GM19328 (cell line): ENCODE results near the gene WDR27.

Source experiments
- ATAC-seq: cut with Tn5 transposase; IDR thresholded peaks from one replicate; pipeline ENCODE4 v1.9.1; 2021; ENCODE audit warnings: mild to moderate bottlenecking, moderate library complexity; ENCODE audit not compliant: unreplicated experiment

Gene WDR27

DNA sequence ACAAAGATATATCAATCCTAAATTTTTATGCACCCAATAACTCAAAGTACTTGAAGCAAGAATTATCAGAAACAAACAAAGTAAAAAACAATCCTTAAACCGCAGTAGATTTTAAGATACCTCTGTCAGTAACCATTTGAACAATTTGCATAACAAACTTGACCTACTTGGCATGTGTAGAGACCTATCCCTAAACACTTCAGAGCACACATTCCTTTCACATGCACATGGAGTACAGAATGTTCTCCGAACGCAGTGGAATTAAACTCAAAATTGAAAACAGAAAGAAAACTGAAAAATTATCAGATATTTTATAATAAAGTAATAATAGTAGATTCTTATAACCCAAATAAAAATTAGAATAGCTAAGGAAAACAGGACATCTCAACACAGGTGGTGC lies 285.6 kb downstream of the WDR27 start:
- no peak for ATAC-seq

DNA sequence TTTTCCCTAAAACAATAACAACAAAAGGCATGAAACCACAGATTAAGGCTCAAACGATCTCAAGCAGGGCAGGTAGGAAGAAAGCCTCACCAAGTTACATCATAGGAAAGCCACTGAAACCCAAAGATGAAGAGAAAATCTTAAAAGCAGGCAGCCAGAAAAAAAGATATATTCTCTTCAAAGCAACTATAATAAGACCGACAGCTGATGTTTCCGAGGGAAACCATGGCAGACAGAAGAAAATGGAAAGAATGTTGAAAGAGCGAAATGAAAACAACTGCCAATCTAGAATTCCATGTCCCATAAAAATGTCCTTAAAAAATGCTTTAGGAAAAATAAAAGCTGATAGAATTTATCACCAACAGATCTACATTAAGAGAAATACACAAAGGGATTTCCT lies 286.6 kb downstream of the WDR27 start:
- no peak for ATAC-seq

DNA sequence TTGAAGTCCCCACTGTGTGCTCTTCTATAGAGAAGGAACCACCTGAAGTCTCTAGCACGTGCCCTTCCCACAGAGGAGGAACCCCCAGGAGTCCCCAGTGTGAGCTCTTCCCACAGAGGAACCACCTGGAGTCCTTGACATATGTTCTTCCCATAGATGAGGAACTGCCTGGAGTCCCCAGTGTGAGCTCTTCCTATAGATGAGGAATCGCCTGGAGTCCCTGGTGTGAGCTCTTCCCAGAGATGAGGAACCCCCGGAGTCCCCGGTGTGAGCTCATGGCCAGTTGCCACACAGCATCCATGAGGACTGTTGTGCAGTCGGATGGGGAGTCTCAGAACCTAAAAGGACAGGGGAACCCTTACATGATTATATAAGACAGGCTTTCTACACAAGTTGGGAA lies 290.1 kb downstream of the WDR27 start:
- ATAC-seq = no peak

DNA sequence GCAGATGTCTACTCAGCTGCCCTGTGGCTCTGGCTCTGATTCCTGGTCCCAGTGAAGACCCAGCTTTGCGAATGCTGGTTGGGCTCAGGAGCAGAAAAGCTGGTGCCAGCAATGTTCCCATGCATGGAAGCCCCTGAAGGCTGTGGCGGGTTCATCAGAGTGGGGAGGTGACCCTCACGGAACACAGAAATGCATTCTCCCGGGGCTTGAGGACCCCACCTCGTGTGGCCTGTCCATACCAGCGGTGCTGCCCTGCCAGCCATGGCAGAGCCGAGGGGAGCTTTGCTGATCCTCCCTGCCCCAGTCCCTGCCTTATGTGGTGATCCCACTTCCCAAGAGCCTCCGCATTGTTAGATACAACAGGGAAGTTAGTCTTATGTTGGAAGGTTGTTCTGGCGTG lies 290.5 kb downstream of the WDR27 start:
- ATAC-seq = no peak

DNA sequence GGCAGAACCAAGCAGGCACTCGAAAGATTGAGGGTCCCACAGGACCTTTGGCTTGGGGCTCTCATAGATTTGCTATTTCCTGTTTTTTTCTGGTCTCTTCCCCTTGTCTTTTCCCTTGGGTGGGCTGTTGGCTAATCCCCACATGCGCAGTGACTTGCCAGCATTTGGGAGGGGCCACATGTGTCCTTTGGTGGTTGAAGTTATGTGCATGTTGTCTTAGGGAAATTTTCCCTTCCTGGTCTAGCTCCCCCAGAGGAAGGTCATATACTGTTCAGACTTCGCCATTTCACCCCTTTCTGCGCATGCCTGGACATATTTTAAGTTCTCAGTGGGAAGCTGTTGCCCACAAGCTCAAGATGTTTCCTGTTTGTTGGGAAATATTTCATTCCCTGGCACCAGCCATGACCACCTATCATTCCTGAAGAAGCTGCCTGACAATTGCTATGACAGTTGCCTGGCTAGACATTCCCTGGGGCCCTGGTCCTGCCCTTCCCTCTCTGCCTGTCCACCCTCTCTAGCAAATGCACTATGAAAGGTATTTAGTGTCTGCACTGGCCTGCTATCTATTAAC lies 292.0 kb downstream of the WDR27 start:
- ATAC-seq = no peak

DNA sequence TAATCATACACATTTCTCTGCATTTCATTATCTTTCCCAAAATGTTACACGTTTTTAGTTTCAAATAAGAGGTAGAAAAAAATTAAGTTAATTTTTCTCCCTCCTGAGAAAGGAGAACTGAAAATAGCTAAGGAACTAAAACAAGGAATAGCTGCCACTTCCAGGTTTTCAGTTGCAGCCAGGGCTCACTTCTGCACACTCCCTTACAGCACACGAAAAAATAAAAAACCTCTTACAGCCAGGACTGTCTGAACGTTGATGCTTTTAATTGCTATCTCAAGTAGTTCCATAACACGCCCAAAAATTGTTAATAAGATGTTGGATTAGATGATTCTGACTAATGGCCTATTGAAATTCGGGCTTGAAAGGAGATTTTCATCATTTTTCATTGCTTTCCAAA lies 294.5 kb downstream of the WDR27 start:
- ATAC-seq = no peak
